Loucy (cell line): Measurements from ENCODE around the gene COL1A1.

ENCODE experiments used
- H2AFZ ChIP-seq: fragments of 200-600 bp; sonication (generic); 2 replicates; pipeline ENCODE4 v1.6.0; 2016; ENCODE audit warnings: antibody characterized with exemption, mild to moderate bottlenecking, low read length, moderate library complexity
- H3F3A ChIP-seq: fragments of 200-600 bp; 2 replicates; pipeline ENCODE4 v1.6.0; 2016; ENCODE audit warnings: antibody characterized with exemption, low read depth, mild to moderate bottlenecking
- H3K27me3 ChIP-seq: fragments of 200-600 bp; sonication (generic); 2 replicates; pipeline ENCODE4 v1.6.1; 2014; ENCODE audit warnings: low read length, mild to moderate bottlenecking; ENCODE audit not compliant: insufficient read depth, poor library complexity, severe bottlenecking
- H3K36me3 ChIP-seq: fragments of 200-600 bp; sonication (generic); 2 replicates; pipeline ENCODE4 v1.6.1; 2016; ENCODE audit warnings: low read length; ENCODE audit not compliant: insufficient read depth
- H3K4me1 ChIP-seq: fragments of 200-600 bp; sonication (generic); 2 replicates; pipeline ENCODE4 v1.5.1; 2014; ENCODE audit warnings: low read length, mild to moderate bottlenecking; ENCODE audit not compliant: insufficient read depth, poor library complexity, severe bottlenecking
- H3K4me2 ChIP-seq: fragments of 200-600 bp; sonication (generic); 2 replicates; pipeline ENCODE4 v1.6.0; 2014; ENCODE audit warnings: antibody characterized with exemption, low read length, low read depth, mild to moderate bottlenecking; ENCODE audit not compliant: poor library complexity, severe bottlenecking
- H3K4me3 ChIP-seq: fragments of 200-600 bp; sonication (generic); 2 replicates; pipeline ENCODE4 v1.5.1; 2014; ENCODE audit warnings: low read length, mild to moderate bottlenecking, mixed read lengths; ENCODE audit not compliant: poor library complexity, severe bottlenecking
- H3K79me2 ChIP-seq: fragments of 200-600 bp; sonication (generic); 2 replicates; pipeline ENCODE4 v1.6.1; 2014; ENCODE audit warnings: low read length; ENCODE audit not compliant: insufficient read depth
- H3K9ac ChIP-seq: fragments of 200-600 bp; sonication (generic); 2 replicates; pipeline ENCODE4 v1.6.0; 2014; ENCODE audit warnings: mild to moderate bottlenecking, low read depth, low read length, moderate library complexity; ENCODE audit not compliant: poor library complexity, severe bottlenecking
- H3K9me2 ChIP-seq: fragments of 200-600 bp; sonication (generic); replicated peaks from 2 replicates; pipeline ENCODE4 v1.6.1; 2016; ENCODE audit warnings: low read depth, low read length, mixed read lengths
- H3K9me3 ChIP-seq: fragments of 200-600 bp; sonication (generic); 2 replicates; pipeline ENCODE4 v1.6.1; 2014; ENCODE audit warnings: mild to moderate bottlenecking, antibody characterized with exemption, low read length, low read depth; ENCODE audit not compliant: insufficient read depth
- H4K20me1 ChIP-seq: fragments of 200-600 bp; sonication (generic); 2 replicates; pipeline ENCODE4 v1.6.0; 2014; ENCODE audit warnings: antibody characterized with exemption, low read length, mild to moderate bottlenecking; ENCODE audit not compliant: insufficient read depth, poor library complexity, severe bottlenecking
- CTCF ChIP-seq: fragments of 200-600 bp; sonication (generic); conservative IDR thresholded peaks from 2 replicates; pipeline ENCODE4 v1.5.1; 2014; ENCODE audit warnings: mild to moderate bottlenecking, antibody characterized with exemption, low read length
- EZH2phosphoT487 ChIP-seq: fragments of 200-600 bp; IDR thresholded peaks from 2 replicates; pipeline ENCODE4 v1.6.1; 2018; ENCODE audit warnings: antibody characterized with exemption, mild to moderate bottlenecking, moderate library complexity, borderline replicate concordance

The COL1A1 gene

GRCh38 chr17:50172936-50173334 lies 28.5 kb downstream of the COL1A1 start:
- no peak for TF ChIP-seq EZH2phosphoT487
- TF ChIP-seq CTCF: no peak
- Histone ChIP-seq H3K27me3 (no peaks in the 10 kb centered on the region), H2AFZ (no peak overlapping the region), H3F3A (no peaks in the 10 kb centered on the region), H3K36me3 (no peaks in the 10 kb centered on the region), H3K9me3 (no peaks in the 10 kb centered on the region), H3K4me2 (no peak overlapping the region), H3K9me2 (no peaks in the 10 kb centered on the region), H4K20me1 (no peaks in the 10 kb centered on the region), H3K79me2 (no peaks in the 10 kb centered on the region), H3K4me1 (no peaks in the 10 kb centered on the region), H3K9ac (no peak overlapping the region), H3K4me3 (no peak overlapping the region)

GRCh38 chr17:50172130-50172529 lies 29.3 kb downstream of the COL1A1 start:
- TF ChIP-seq EZH2phosphoT487: no peak
- TF ChIP-seq CTCF: no peak
- Histone ChIP-seq H4K20me1 (no peaks in the 10 kb centered on the region), H3F3A (no peaks in the 10 kb centered on the region), H2AFZ (no peak overlapping the region), H3K4me2 (no peak overlapping the region), H3K27me3 (no peaks in the 10 kb centered on the region), H3K4me3 (no peak overlapping the region), H3K79me2 (no peaks in the 10 kb centered on the region), H3K9me2 (no peaks in the 10 kb centered on the region), H3K9ac (no peak overlapping the region), H3K9me3 (no peaks in the 10 kb centered on the region), H3K36me3 (no peaks in the 10 kb centered on the region), H3K4me1 (no peaks in the 10 kb centered on the region)

GRCh38 chr17:50171371-50172071 lies 29.9 kb downstream of the COL1A1 start:
- no peaks in the 10 kb centered on the region for H3K36me3 ChIP-seq
- no peaks in the 10 kb centered on the region for H3F3A ChIP-seq
- no peaks in the 10 kb centered on the region for H3K27me3 ChIP-seq
- H3K9me2 ChIP-seq: no peaks in the 10 kb centered on the region
- H3K4me1 ChIP-seq: no peaks in the 10 kb centered on the region
- no peak overlapping the region for H3K4me3 ChIP-seq
- no peaks in the 10 kb centered on the region for H3K9me3 ChIP-seq
- TF ChIP-seq EZH2phosphoT487 (no peak), CTCF (no peak)
- H3K9ac ChIP-seq: no peak overlapping the region
- no peaks in the 10 kb centered on the region for H4K20me1 ChIP-seq
- no peaks in the 10 kb centered on the region for H3K79me2 ChIP-seq
- H2AFZ ChIP-seq: no peak overlapping the region
- no peak overlapping the region for H3K4me2 ChIP-seq
